K562 (cell line): Measurements from ENCODE around the gene IDUA. TPM values are rescaled to one million over a fixed set of nuclear protein-coding genes. Genes with fewer than 3 reads are reported as not detected.

ENCODE experiments used
- ATAC-seq: fragments of 200-7000 bp; cut with Tn5 transposase; 3 replicates; pipeline ENCODE4 v1.9.1; 2020; ENCODE audit warnings: moderate library complexity
- BruUV-seq: library from RNA; stranded (reverse); fragments of 400-500 nt; replicated peaks from 2 replicates; lab custom pipeline; 2021; lab: Mats Ljungman, UMichigan
- CTCF ChIA-PET: fragments of 300-600 bp; formaldehyde crosslinking; extraction: SDS; loops from one replicate; lab custom pipeline; 2021; ENCODE audit warnings: low intra/inter-chr PET ratio; lab: Yijun Ruan, JAX
- POLR2A ChIA-PET: fragments of 300-600, 350-650 bp; sonication (Branson Sonifier 250); formaldehyde crosslinking; extraction: SDS; loops from one replicate; lab custom pipeline; 2021; ENCODE audit warnings: antibody characterized with exemption, inconsistent platforms; lab: Yijun Ruan, JAX
- DNase-seq, 4 experiments: peaks; one replicate each; pipeline versions ENCODE4 v3.0.0 to v3.0.0-alpha.2; 2011 to 2018; ENCODE audit warnings: low spot score in 3 of 4, mixed read lengths in 3 of 4; ENCODE audit errors: extremely low read depth in 1 of 4
- FAIRE-seq: peaks from 2 replicates; lab custom pipeline; 2011; peaks lifted over from hg19 to GRCh38; lab: Jason Lieb, UNC
- H2AFZ ChIP-seq: 2 replicates; pipeline ENCODE4 v1.6.0; 2011; ENCODE audit warnings: low read depth, low read length, control low read depth, inconsistent platforms
- H3K27ac ChIP-seq: fragments of 200-600 bp; 3 replicates; pipeline ENCODE4 v1.8.0; 2011; ENCODE audit warnings: low read depth, mild to moderate bottlenecking, control low read depth, inconsistent platforms, low read length, moderate library complexity, mixed read lengths; ENCODE audit errors: extremely low read depth
- H3K27me3 ChIP-seq, 2 experiments: fragments of 300-600 bp in 1 of 2; 2 replicates in 1 of 2; 3 replicates in 1 of 2; pipeline versions ENCODE4 v1.6.0 to v1.8.0; 2011; ENCODE audit warnings: inconsistent platforms in 2 of 2, low read length in 2 of 2, mild to moderate bottlenecking in 1 of 2, mixed read lengths in 1 of 2, moderate library complexity in 1 of 2; ENCODE audit not compliant: control insufficient read depth in 2 of 2, insufficient read depth in 2 of 2
- H3K36me3 ChIP-seq: fragments of 300-600 bp; 3 replicates; pipeline ENCODE4 v1.8.0; 2011; ENCODE audit warnings: mild to moderate bottlenecking, low read length, inconsistent platforms; ENCODE audit not compliant: control insufficient read depth, insufficient read depth
- H3K4me1 ChIP-seq, 2 experiments: fragments of 200-600 bp in 1 of 2; replicated peaks in 1 of 2; 2 replicates in 1 of 2; 3 replicates in 1 of 2; pipeline versions ENCODE4 v1.5.1 to v1.8.0; 2011; ENCODE audit warnings: inconsistent platforms in 2 of 2, low read length in 2 of 2, mild to moderate bottlenecking in 1 of 2, mixed read lengths in 1 of 2, moderate library complexity in 1 of 2; ENCODE audit not compliant: control insufficient read depth in 2 of 2, insufficient read depth in 2 of 2
- H3K4me2 ChIP-seq: 2 replicates; pipeline ENCODE4 v1.6.1; 2011; ENCODE audit warnings: low read length, control low read depth, inconsistent platforms, mixed read lengths; ENCODE audit not compliant: insufficient read depth
- H3K4me3 ChIP-seq: fragments of 200-600 bp; sonication (generic), shearing (Covaris generic); 2 replicates; pipeline ENCODE4 v1.5.1; 2016; ENCODE audit warnings: control low read depth, inconsistent platforms
- H3K79me2 ChIP-seq: fragments of 200-600 bp; 3 replicates; pipeline ENCODE4 v1.8.0; 2011; ENCODE audit warnings: low read length, inconsistent platforms; ENCODE audit not compliant: control insufficient read depth, insufficient read depth
- H3K9ac ChIP-seq, 2 experiments: 2 replicates each; pipeline versions ENCODE4 v1.6.0 to v1.6.1; 2011; ENCODE audit warnings: low read depth in 2 of 2, low read length in 2 of 2, control low read depth in 1 of 2, inconsistent platforms in 1 of 2, mild to moderate bottlenecking in 1 of 2, mixed read lengths in 1 of 2; ENCODE audit not compliant: insufficient read depth in 1 of 2
- H3K9me1 ChIP-seq: one replicate; pipeline ENCODE4 v1.6.0; 2011; ENCODE audit warnings: inconsistent platforms, mild to moderate bottlenecking, low read length, moderate library complexity; ENCODE audit not compliant: control insufficient read depth, insufficient read depth
- H3K9me3 ChIP-seq: replicated peaks from 2 replicates; pipeline ENCODE4 v1.5.1; 2011; ENCODE audit warnings: low read depth, low read length, inconsistent platforms; ENCODE audit not compliant: control insufficient read depth, insufficient read depth
- H4K20me1 ChIP-seq: replicated peaks from 2 replicates; pipeline ENCODE4 v1.6.1; 2011; ENCODE audit warnings: low read length, inconsistent platforms, mixed read lengths; ENCODE audit not compliant: control insufficient read depth, insufficient read depth
- HNRNPL ChIP-seq: fragments of 200-400 bp; formaldehyde crosslinking; IDR thresholded peaks from 2 replicates; pipeline ENCODE4 v1.6.1; 2017; ENCODE audit warnings: low read depth, mild to moderate bottlenecking, low read length
- RAD51 ChIP-seq: fragments of 450-650 bp; IDR thresholded peaks from 2 replicates; pipeline ENCODE4 v1.7.1; 2016; ENCODE audit warnings: low read depth, mild to moderate bottlenecking, borderline replicate concordance
- ZBTB33 ChIP-seq: sonication (generic); formaldehyde crosslinking; IDR thresholded peaks from 2 replicates; pipeline ENCODE4 v1.8.1; 2023; ENCODE audit warnings: mild to moderate bottlenecking, missing genetic modification reagents
- ZBTB9 ChIP-seq: fragments of 450-650 bp; formaldehyde crosslinking; IDR thresholded peaks from 2 replicates; pipeline ENCODE4 v1.4.0; 2020; ENCODE audit warnings: mild to moderate bottlenecking, moderate library complexity
- WGBS: fragments of 100-300 bp; shearing (Covaris generic); methylation state at CpG from one replicate; pipeline ENCODE4 v1.1.6; 2016; ENCODE audit warnings: low coverage, mixed read lengths; ENCODE audit not compliant: insufficient coverage; ENCODE audit errors: missing lambda C conversion rate; 5-methylcytosine and 5-hydroxymethylcytosine counted together
- in situ Hi-C: fragments of 300-500 bp; cut with MboI; formaldehyde crosslinking; loops from 4 replicates; pipeline ENCODE4 v1.15.0; 2018; ENCODE audit warnings: inconsistent platforms, mixed read lengths
- intact Hi-C: fragments of 100-400 bp; cut with micrococcal nuclease; formaldehyde crosslinking; loops from 2 replicates; pipeline ENCODE4 v1.14.2; 2022
- polyA plus RNA-seq, 8 experiments: library from polyadenylated mRNA; depleted of rRNA in 4 of 8; stranded (reverse) in 5 of 8; unstranded in 3 of 8; fragments of >200 nt; fragmentation: Nextera tagmentation in 2 of 8; fragmentation: Illumina TruSeq in 1 of 8; extraction: Ambion mirVana in 2 of 8; extraction: Trizol in 1 of 8; gene quantifications; 2 replicates each; pipeline versions ENCODE4 v1.2.1 to v1.2.3, GENCODE V29; 2011 to 2014; ENCODE audit warnings: inconsistent platforms in 1 of 8, missing spikeins in 1 of 8
- total RNA-seq, 7 experiments: library from RNA; depleted of rRNA in 6 of 7; stranded (reverse); fragments of >200 nt in 6 of 7; fragmentation: Illumina TruSeq in 2 of 7; extraction: Trizol in 2 of 7; gene quantifications; 2 replicates each; pipeline versions ENCODE4 v1.2.1 to v1.2.3, GENCODE V29; 2011 to 2021; ENCODE audit warnings: low replicate concordance in 1 of 7

Gene IDUA
- total and polyA plus RNA-seq, 9 of the 15 experiments (the other 6 are each of a cell fraction or from before 2014, with no cell fraction given): 0.04 to 16.1 (median 1.2) TPM

DNA sequence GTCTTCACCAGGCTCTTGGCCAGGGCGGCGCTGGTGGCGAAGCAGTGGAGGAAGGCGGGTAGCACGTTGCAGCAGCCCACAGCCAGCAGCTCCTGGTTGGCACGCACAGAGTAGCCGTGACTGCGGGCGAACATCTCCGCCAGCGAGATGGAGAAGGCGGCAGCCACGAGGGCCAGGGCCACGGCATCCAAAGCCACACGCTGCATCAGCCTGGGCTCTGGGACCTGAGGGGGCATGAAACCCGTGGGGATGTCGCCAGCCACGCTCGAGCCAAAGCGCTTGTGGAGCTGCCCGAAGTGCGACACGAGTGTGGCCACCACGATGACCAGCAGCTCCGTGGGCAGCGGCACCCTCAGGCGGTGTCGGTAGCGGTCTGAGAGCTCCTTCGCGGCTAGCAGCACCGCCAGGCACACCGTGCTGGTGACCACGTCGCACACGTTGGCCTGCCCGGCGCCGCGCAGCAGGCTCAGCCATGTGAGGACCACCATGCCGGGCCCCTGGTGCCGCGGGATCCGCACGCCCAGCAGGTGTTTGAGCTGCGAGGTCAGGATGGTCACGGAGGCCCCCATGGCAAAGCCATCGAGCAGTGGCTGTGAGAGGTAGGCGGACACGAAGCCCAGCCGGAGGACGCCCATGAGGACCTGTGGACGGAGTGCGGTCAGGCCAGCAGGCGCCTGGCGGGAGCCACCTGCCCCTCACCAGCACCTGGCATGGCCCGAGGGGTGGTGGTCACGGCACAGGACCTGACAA is 3.1 kb downstream of the IDUA start:
- DNase-seq: no peak
- Histone ChIP-seq H3K27ac (no peak overlapping the region), H2AFZ (no peak overlapping the region), H3K36me3 (peaks cover 22% of the 10 kb centered on the region; the same call in 1 of the 3 replicates), H3K9ac (no peak overlapping the region), H3K79me2 (peaks cover 33% of the 10 kb centered on the region), H3K4me2 (no peak overlapping the region), H3K4me3 (no peak overlapping the region), H3K27me3 (no peaks in the 10 kb centered on the region), H4K20me1 (no peaks in the 10 kb centered on the region), H3K9me1 (no peaks in the 10 kb centered on the region), H3K4me1 (peaks cover 38 to 89% of the 10 kb centered on the region in 2 experiments), H3K9me3 (no peaks in the 10 kb centered on the region; the same call in 1 of the 2 replicates)
- intact Hi-C loops (loop anchor here (5.0 to 10.0 kb wide), 5 partner anchors 55 to 305 kb away; partner anchors contain the start of gene SLC49A3), in situ Hi-C loops (no loop called here)
- no TSS peak for BruUV-seq
- POLR2A ChIA-PET: interaction anchor here (0.6 to 0.9 kb wide), 2 partner anchors 88 to 109 kb away, joined by 4 to 5 read pairs; no protein-coding TSS in a partner anchor
- TF ChIP-seq ZBTB9 (CRISPR knock-in tag) (peak; percentile 83), RAD51 (no peak), HNRNPL (peak; percentile 47), ZBTB33 (CRISPR knock-in tag) (peak; percentile 78)
- WGBS: 94% methylated on average over 30 of the region's 58 CpGs
- CTCF ChIA-PET: no interaction called here
- ATAC-seq: no peak
- no peak for FAIRE-seq
